Eye (tissue), 1 donor: ENCODE results near the gene RBMS3.
"Not testable (repeated sequence)": the region's sequence is repeated elsewhere in the genome, so short reads cannot be mapped to it uniquely, and the experiment has no call there.

ENCODE experiments used
- DNase-seq: peaks from one replicate; pipeline ENCODE4 v3.0.0-alpha.2; 2015

The RBMS3 gene

GRCh38 chr3:29757054-29757777, 476.3 kb downstream of the RBMS3 start:
- DNase-seq = no peak

DNA sequence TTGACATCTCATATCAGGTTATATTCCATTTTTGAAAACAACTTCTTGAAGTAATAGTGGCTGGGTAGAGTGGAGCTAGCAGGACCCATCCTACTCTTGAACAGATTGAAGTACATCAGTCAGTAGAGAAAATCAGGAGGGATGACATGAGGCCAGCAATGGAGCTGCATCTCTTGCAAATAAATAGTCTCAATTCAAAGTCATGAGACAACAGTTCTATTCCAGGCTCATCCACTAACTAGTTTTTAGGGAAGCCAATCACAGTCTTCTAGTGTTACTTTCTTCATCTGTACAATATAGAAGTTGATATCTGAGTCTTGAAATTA, 477.2 kb downstream of the RBMS3 start:
- no peak for DNase-seq

GRCh38 chr3:29758434-29759322, 477.8 kb downstream of the RBMS3 start:
- DNase-seq = peak; percentile 41

GRCh38 chr3:29759411-29760225, 478.7 kb downstream of the RBMS3 start:
- peak; percentile 73 for DNase-seq

DNA sequence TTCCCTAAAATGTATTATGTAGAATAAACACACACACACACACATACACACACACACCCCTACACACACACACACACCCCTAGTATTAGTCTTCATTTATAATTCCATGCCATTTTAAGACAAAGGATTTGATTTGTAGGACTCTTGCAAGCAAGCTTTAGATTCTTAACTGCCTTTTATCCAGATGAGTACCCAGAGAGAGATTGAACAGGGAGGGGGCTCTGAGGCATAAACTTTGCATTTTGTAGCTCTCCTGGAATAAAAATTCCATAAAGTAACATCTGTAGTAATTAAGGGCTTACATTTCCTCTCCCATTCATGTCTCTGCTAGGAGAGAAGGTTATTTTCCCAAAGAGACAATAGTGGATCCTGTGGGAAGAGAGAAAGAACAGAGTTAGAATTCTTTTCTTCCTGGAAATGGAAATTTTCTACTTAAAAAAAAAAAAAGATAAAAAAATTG, 479.4 kb downstream of the RBMS3 start:
- no peak for DNase-seq

DNA sequence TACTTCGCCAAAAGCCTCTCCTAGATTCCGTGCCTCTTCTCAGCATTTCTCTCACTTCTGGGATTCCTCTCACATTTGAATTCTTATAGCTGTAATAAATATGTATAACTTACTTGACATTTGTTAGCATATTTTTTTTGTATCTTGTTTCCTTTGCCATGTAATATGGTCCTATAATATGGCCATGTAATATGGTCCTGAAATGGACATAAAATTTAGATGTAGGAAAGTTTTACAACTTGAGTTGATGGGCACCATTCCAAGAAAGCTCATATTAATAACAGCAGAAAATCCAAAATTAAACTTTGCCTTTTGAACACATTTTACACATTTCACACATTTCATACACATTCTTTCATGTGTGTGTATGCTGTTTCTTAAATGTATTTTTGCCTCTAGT, 480.6 kb downstream of the RBMS3 start:
- DNase-seq = no peak

GRCh38 chr3:29763115-29763514, 482.2 kb downstream of the RBMS3 start:
- no peak for DNase-seq

GRCh38 chr3:29764041-29764440, 483.2 kb downstream of the RBMS3 start:
- peak; percentile 51 for DNase-seq

GRCh38 chr3:29764603-29765254, 483.9 kb downstream of the RBMS3 start:
- DNase-seq = peak; percentile 85

GRCh38 chr3:29771602-29772001, 490.7 kb downstream of the RBMS3 start:
- DNase-seq = no peak

DNA sequence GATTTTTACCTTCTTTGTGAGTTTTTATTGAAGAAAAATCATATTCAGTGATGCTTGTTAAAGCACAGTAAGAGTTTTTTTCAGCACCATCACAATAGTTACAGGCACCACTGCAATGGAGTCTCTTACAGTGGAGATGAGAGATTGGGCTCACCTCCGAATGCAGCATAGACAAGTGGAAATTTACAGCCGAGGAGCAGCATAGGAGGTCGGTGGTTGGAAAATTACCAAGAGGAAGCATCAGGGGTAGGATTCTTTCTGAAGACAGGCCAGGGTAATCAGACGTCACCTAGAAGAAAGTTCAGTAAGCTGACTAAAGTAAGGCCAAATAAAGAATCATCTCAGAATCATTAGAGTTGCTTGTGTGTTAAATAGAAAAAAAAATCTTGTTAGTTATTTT, 491.6 kb downstream of the RBMS3 start:
- DNase-seq = no peak

GRCh38 chr3:29773481-29773880, 492.6 kb downstream of the RBMS3 start:
- DNase-seq = no peak

DNA sequence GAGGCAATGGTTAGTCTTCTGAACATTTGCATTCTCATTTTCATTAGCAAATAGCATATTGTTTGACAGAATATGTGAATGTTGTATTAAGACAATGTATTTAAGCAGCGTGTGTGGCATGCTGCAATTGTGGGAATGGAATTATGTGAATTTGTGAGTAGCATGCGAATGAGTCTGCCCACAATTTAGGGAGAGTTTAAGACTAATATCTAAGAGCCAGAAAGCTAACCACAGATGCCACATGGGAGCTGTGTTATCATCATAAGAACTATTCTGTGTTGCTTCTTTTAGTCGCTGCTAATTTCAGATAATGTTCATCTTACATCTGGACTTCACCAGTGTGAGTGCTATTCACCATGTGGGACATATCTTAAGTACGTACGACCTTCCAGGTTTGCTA, 494.5 kb downstream of the RBMS3 start:
- DNase-seq = no peak

GRCh38 chr3:29777869-29778268, 497.0 kb downstream of the RBMS3 start:
- no peak for DNase-seq

DNA sequence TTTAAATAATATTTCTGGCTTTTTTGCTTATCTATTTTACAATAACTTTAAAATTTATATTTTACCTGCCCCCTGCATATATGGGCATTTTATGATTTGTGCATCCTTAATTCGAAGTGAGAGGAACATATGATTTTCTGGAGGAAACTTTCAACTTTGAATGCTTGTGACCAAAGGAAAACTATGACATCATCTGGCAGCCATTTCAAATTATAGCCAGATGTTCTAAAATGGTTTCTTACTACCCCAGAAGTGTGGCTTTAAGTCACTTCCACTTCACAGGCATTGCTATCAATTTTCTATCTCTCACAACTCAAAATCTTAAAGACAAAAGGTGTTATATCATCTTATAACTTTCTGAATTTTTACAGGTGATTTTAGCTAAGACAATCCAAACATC, 508.8 kb downstream of the RBMS3 start:
- DNase-seq = peak; percentile 43

- no peak for DNase-seq
Measured at GRCh38 chr3:29796808-29797207, 515.9 kb downstream of the RBMS3 start.

DNA sequence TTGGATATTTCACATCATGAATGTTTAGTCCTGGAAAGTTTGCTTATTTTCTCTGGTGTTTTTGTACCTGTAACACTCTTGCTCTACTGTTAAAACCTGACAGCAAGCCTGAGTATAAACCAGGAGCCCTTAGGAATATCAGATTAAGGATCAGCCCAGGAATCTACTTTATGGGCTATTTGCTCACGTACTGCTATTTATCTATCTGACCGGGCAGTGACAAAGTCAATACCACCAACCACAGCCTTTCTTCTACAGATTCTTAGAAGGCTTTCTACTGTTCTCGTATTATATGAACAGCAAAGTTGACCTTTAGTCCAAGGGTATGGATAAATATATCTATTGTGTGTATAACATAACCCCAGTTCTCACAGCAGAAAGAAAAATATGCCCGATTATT, 521.2 kb downstream of the RBMS3 start:
- DNase-seq = no peak

DNA sequence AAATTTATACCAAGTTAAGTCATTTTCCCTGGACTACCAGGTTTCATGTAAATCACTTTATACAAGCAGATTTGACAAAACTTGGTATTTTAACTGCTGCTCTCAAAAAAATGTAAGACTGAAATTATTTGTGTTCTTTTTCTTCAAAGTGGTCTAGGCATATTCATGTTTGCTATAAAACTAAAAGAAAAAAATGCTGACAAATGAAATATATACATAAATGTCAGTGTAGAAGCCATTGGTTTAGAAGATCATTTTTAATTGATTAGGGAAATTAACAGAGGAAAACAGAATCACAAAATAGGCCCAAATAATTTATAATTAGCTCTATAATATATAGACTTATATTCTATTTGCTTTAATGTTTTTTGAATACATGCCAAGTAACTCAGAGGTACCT, 523.2 kb downstream of the RBMS3 start:
- no peak for DNase-seq

- no peak for DNase-seq
Measured at GRCh38 chr3:29805757-29806156, 524.9 kb downstream of the RBMS3 start.

- not testable (repeated sequence) for DNase-seq
Measured at GRCh38 chr3:29808324-29808723, 527.5 kb downstream of the RBMS3 start.

DNA sequence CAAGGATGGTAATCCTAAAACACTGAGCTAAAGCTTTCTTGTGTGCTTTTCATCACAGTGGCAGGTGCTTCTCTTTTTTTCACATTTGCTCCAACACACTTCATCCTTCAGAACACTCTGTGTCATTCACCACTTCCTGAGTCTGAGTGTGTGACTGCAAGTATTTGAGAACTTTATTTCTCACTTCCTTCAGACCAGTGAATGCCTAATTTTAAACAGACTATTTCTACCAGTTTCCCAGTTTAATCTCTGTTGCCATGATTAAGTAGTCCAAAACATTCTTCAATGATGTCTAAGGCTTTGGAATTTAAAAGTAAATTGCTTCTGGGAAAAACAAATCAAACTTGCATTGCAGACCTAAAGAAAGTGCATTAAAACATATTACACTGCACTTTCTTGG, 541.2 kb downstream of the RBMS3 start:
- no peak for DNase-seq

DNA sequence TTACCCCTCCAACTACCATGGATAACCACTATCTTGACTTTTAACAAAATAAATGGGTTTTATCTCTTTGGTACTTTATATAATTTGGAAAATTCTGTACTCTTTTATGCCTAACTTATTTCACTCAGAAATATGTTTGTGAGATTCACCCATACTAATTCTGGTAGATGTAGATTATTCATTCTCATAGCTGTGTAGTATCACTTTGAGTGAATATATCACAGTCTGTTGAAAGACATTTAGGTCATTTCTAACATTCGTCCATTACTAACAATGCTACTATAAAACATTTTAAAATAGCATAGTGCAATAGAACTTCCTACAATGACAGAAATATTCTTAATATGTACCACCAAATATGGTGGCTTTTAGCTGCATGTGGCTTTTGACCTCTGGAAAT, 542.4 kb downstream of the RBMS3 start:
- no peak for DNase-seq

- no peak for DNase-seq
Measured at GRCh38 chr3:29826712-29827111, 545.8 kb downstream of the RBMS3 start.
